IPS-11a (cell line): ENCODE measurements around the gene C14orf119.

Experiments
- H3K4me3 ChIP-seq: one replicate; pipeline ENCODE4 v1.5.1; 2013; ENCODE audit warnings: low read depth, low read length, control low read depth

The C14orf119 gene

GRCh38 chr14:23095196-23096108 is at the start of gene C14orf119:
C14orf119 (plus strand) TSS chr14:23095505; CDS start chr14:23097659, 2,154 bp downstream.
- peak within 1 kb of the TSS; percentile 99 for H3K4me3 ChIP-seq

- H3K4me3 ChIP-seq: no peak overlapping the region
Measured at GRCh38 chr14:23047034-23047634, 48.2 kb upstream of the C14orf119 start.

- no peak overlapping the region for H3K4me3 ChIP-seq
Measured at GRCh38 chr14:23047751-23048693, 47.3 kb upstream of the C14orf119 start.

- H3K4me3 ChIP-seq: no peak overlapping the region
Measured at GRCh38 chr14:23049011-23049410, 46.3 kb upstream of the C14orf119 start.

GRCh38 chr14:23051141-23052057 is 43.9 kb upstream of the C14orf119 start:
- no peak overlapping the region for H3K4me3 ChIP-seq

- H3K4me3 ChIP-seq: no peak overlapping the region
Measured at GRCh38 chr14:23052182-23052623, 43.1 kb upstream of the C14orf119 start.

- no peak overlapping the region for H3K4me3 ChIP-seq
Measured at GRCh38 chr14:23052671-23053070, 42.6 kb upstream of the C14orf119 start.

GRCh38 chr14:23053426-23053825 is 41.9 kb upstream of the C14orf119 start:
- no peak overlapping the region for H3K4me3 ChIP-seq

- H3K4me3 ChIP-seq: no peak overlapping the region
Measured at GRCh38 chr14:23054000-23054811, 41.1 kb upstream of the C14orf119 start.

- no peak overlapping the region for H3K4me3 ChIP-seq
Measured at GRCh38 chr14:23055147-23055550, 40.2 kb upstream of the C14orf119 start.

- no peak overlapping the region for H3K4me3 ChIP-seq
Measured at GRCh38 chr14:23055621-23056144, 39.6 kb upstream of the C14orf119 start.

- peak overlapping the region; percentile 33 for H3K4me3 ChIP-seq
Measured at GRCh38 chr14:23056145-23056955, 39.0 kb upstream of the C14orf119 start.

GRCh38 chr14:23056956-23057756 is 38.1 kb upstream of the C14orf119 start, which contains the start of gene CDH24:
CDH24 (minus strand) TSS chr14:23057520; CDS start chr14:23055733, 1,787 bp downstream.
- peak within 1 kb of the TSS; percentile 33 for H3K4me3 ChIP-seq

- peak overlapping the region; percentile 33 for H3K4me3 ChIP-seq
Measured at GRCh38 chr14:23057757-23058653, 37.3 kb upstream of the C14orf119 start.

- H3K4me3 ChIP-seq: no peak overlapping the region
Measured at GRCh38 chr14:23058654-23059504, 36.4 kb upstream of the C14orf119 start.
